Measurements from ENCODE around the gene HPX.

HPX gene

GRCh38 chr11:6468712-6469495 lies 28.1 kb upstream of the HPX start:
- Histone ChIP-seq H3K9ac (ENCODE audit: low read depth in 1 of 2, low read length in 2 of 2) (no peak overlapping the region), H3K9me3 (ENCODE audit: control insufficient read depth in 2 of 2, low read length in 2 of 2) (no peaks in the 10 kb centered on the region), H3K27ac (ENCODE audit: low read depth in 2 of 2, low read length in 2 of 2) (peak overlapping the region; percentile 56 to 69), H3K4me3 (ENCODE audit: low read length in 2 of 2) (peak overlapping the region in 1 of 2 donors; percentile 20), H3K27me3 (ENCODE audit: control insufficient read depth in 2 of 2, insufficient read depth in 2 of 2, low read length in 2 of 2) (no peaks in the 10 kb centered on the region), H3K36me3 (ENCODE audit: control insufficient read depth in 2 of 2, insufficient read depth in 2 of 2, low read length in 2 of 2) (peaks cover 11 to 13% of the 10 kb centered on the region in 2 donors), H3K4me1 (ENCODE audit: control insufficient read depth in 2 of 2, insufficient read depth in 2 of 2, low read length in 2 of 2) (peaks cover 13 to 25% of the 10 kb centered on the region in 2 donors)

- H3K36me3 ChIP-seq (ENCODE audit: control insufficient read depth in 2 of 2, insufficient read depth in 2 of 2, low read length in 2 of 2): peaks cover 56 to 61% of the 10 kb centered on the region in 2 donors
- no peak overlapping the region for H3K27ac ChIP-seq (ENCODE audit: low read depth in 2 of 2, low read length in 2 of 2)
- peaks cover 0 to 5% of the 10 kb centered on the region in 2 donors for H3K4me1 ChIP-seq (ENCODE audit: control insufficient read depth in 2 of 2, insufficient read depth in 2 of 2, low read length in 2 of 2)
Observed at GRCh38 chr11:6459099-6459450, 18.3 kb upstream of the HPX start.

DNA sequence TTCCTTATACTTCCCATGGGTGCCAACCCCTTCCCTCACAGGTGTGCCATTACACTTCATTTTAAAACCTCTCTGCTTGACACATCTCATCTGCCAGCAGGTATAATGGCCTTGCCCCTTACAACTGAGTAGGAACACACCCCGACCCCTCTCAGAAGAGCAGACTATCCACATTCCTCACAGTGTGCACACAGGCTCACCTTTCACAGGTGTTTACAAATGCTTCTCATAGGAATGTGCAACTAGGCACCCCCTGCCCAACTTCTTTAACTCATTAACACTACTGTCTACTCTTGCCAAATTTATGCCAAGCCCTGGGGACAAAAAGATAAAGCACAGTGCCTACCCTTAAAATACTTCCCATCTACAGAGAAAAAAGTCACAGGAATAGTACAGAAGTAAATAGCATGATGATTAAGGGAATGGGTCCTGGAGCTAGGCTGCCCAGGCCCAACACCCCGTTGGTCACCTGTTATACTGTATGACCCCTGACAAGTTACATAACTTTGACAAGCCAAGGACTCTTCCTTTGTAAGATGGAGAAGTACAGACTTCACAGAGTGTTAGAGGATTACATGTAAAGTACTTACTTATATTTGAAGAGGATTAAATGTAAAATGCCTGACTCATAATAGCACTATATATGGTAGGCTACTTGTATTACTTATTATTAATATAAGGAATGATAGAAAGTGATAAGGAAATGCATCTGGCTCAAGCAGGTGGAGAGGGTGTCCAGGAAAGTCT lies 17.7 kb upstream of the HPX start:
- Histone ChIP-seq H3K27ac (ENCODE audit: low read depth in 2 of 2, low read length in 2 of 2) (no peak overlapping the region), H3K9ac (ENCODE audit: low read depth in 1 of 2, low read length in 2 of 2) (no peak overlapping the region), H3K27me3 (ENCODE audit: control insufficient read depth in 2 of 2, insufficient read depth in 2 of 2, low read length in 2 of 2) (no peaks in the 10 kb centered on the region), H3K9me3 (ENCODE audit: control insufficient read depth in 2 of 2, low read length in 2 of 2) (no peaks in the 10 kb centered on the region), H3K36me3 (ENCODE audit: control insufficient read depth in 2 of 2, insufficient read depth in 2 of 2, low read length in 2 of 2) (peaks cover 56 to 57% of the 10 kb centered on the region in 2 donors), H3K4me3 (ENCODE audit: low read length in 2 of 2) (no peak overlapping the region), H3K4me1 (ENCODE audit: control insufficient read depth in 2 of 2, insufficient read depth in 2 of 2, low read length in 2 of 2) (peaks cover 0 to 5% of the 10 kb centered on the region in 2 donors)

More at GRCh38 chr11:6459099-6459450, 18.3 kb upstream of the HPX start:
- Histone ChIP-seq H3K9ac (ENCODE audit: low read depth in 1 of 2, low read length in 2 of 2) (no peak overlapping the region), H3K4me3 (ENCODE audit: low read length in 2 of 2) (no peak overlapping the region), H3K27me3 (ENCODE audit: control insufficient read depth in 2 of 2, insufficient read depth in 2 of 2, low read length in 2 of 2) (no peaks in the 10 kb centered on the region), H3K9me3 (ENCODE audit: control insufficient read depth in 2 of 2, low read length in 2 of 2) (no peaks in the 10 kb centered on the region)

DNA sequence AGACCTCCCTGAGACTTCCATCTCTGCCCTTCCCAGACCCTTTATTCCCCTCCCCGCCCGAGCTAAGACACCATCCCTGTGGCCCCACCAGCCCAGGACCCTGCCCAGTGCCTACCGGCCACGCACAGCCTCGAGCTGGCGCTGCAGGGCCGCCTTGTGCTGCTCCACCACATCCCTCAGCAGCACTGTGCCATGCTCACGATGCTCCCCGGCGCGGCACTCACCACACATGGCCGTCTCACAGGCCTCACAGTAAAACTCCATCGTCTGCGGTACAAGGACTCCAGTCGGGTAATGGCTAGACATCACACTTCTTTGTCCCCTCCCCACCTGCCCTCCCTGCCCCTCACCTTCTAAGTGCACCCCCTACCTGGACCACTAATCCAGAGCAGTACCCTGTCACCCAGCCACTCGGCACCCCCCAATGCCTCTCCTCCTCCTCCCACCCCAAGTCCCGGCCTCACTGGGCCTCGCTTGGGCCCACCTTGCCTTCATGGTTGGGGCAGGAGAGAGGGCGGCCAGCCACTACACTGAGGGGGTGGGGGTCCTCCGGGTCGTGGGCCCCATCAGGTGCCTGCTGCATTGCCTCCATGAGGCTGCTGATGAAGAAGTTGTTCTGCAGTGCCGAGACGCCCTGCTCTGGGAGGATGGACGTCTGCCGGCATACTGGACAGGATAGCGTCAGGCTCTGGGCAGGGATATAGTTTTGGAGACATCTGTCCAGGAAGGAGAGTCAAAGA lies 17.0 kb upstream of the HPX start:
- Histone ChIP-seq H3K4me1 (ENCODE audit: control insufficient read depth in 2 of 2, insufficient read depth in 2 of 2, low read length in 2 of 2) (peaks cover 0 to 5% of the 10 kb centered on the region in 2 donors), H3K4me3 (ENCODE audit: low read length in 2 of 2) (no peak overlapping the region), H3K27ac (ENCODE audit: low read depth in 2 of 2, low read length in 2 of 2) (no peak overlapping the region), H3K9ac (ENCODE audit: low read depth in 1 of 2, low read length in 2 of 2) (no peak overlapping the region), H3K27me3 (ENCODE audit: control insufficient read depth in 2 of 2, insufficient read depth in 2 of 2, low read length in 2 of 2) (no peaks in the 10 kb centered on the region), H3K36me3 (ENCODE audit: control insufficient read depth in 2 of 2, insufficient read depth in 2 of 2, low read length in 2 of 2) (peaks cover 59 to 60% of the 10 kb centered on the region in 2 donors), H3K9me3 (ENCODE audit: control insufficient read depth in 2 of 2, low read length in 2 of 2) (no peaks in the 10 kb centered on the region)

DNA sequence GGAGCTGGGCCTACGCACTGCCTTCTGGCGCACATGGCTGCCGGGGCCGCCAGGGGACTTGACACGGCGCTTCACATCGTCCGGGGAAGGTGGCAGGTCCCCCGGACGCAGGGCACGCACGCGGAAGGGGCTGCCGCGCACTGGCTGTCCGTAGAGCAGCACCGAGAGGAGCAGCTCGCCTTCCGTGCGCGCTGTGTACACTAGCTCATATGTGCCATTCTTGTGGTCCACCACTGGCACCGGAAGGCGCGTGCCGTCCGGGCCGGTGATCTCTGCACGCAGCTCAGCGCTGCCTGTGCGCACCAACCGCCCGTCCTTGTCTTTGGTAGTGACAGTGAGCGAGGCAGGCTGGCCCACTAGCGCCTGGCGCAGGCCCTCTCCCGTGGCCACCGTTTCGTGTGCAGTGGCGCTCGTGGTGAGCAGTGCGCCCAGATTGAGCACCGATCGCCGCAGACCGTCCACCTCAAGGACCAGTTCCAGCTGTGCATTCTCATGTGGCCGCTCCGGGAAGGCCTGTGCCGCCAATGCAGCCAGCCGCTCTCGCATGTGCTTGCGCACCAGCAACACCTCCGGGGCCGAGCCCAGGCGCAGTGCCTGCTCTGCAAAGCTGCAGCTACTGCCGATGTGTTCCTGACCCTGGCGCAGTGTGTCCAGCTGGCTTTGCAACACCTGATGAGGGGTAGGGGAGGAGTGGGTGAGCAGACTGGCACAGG lies 15.7 kb upstream of the HPX start:
- H3K27me3 ChIP-seq (ENCODE audit: control insufficient read depth in 2 of 2, insufficient read depth in 2 of 2, low read length in 2 of 2): no peaks in the 10 kb centered on the region
- H3K36me3 ChIP-seq (ENCODE audit: control insufficient read depth in 2 of 2, insufficient read depth in 2 of 2, low read length in 2 of 2): peaks cover 70 to 71% of the 10 kb centered on the region in 2 donors
- no peak overlapping the region for H3K27ac ChIP-seq (ENCODE audit: low read depth in 2 of 2, low read length in 2 of 2)
- no peak overlapping the region for H3K9ac ChIP-seq (ENCODE audit: low read depth in 1 of 2, low read length in 2 of 2)
- peaks cover 0 to 5% of the 10 kb centered on the region in 2 donors for H3K4me1 ChIP-seq (ENCODE audit: control insufficient read depth in 2 of 2, insufficient read depth in 2 of 2, low read length in 2 of 2)
- H3K4me3 ChIP-seq (ENCODE audit: low read length in 2 of 2): no peak overlapping the region
- no peaks in the 10 kb centered on the region for H3K9me3 ChIP-seq (ENCODE audit: control insufficient read depth in 2 of 2, low read length in 2 of 2)

DNA sequence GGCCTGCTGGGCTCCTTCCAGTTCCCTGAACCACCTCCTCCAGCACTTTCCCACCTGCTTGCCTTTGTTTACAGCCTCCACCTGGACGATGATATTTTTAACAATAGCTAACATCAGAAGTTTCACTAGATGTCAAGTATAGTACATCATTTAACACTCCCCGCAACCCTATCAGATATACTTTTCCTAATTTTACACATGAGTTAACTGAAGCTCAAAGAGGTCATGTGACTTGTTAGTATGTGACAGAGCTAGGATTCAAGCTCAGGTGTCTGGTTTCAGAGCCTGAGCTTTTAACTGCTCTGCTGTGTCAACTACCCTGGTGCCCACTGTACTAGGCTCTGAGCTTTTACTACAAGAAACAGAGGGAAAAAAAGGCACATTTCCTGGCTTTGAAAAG lies 14.3 kb upstream of the HPX start:
- no peak overlapping the region for H3K4me3 ChIP-seq (ENCODE audit: low read length in 2 of 2)
- H3K4me1 ChIP-seq (ENCODE audit: control insufficient read depth in 2 of 2, insufficient read depth in 2 of 2, low read length in 2 of 2): peaks cover 0 to 5% of the 10 kb centered on the region in 2 donors
- H3K9me3 ChIP-seq (ENCODE audit: control insufficient read depth in 2 of 2, low read length in 2 of 2): no peaks in the 10 kb centered on the region
- H3K9ac ChIP-seq (ENCODE audit: low read depth in 1 of 2, low read length in 2 of 2): no peak overlapping the region
- H3K27ac ChIP-seq (ENCODE audit: low read depth in 2 of 2, low read length in 2 of 2): no peak overlapping the region
- no peaks in the 10 kb centered on the region for H3K27me3 ChIP-seq (ENCODE audit: control insufficient read depth in 2 of 2, insufficient read depth in 2 of 2, low read length in 2 of 2)
- H3K36me3 ChIP-seq (ENCODE audit: control insufficient read depth in 2 of 2, insufficient read depth in 2 of 2, low read length in 2 of 2): peaks cover 75 to 80% of the 10 kb centered on the region in 2 donors

DNA sequence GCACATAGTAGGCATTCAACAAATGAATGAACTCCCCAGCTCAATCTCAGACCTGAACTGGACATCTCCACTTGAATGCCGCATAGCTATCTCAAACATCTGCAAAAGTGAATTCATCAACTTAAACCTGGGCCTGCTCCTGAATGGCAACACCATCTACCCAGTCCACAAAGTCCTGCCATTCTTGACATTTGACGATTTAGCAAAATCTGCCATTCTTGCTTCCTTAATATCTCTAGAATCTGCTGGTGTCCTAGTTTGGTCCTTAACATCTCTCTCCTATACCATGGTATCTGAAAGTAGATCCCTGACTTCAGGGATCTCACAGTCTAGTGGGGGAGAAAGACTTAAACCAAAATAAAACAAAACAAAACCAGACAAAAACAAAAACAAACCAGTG lies 12.4 kb upstream of the HPX start:
- peaks cover 81 to 89% of the 10 kb centered on the region in 2 donors for H3K36me3 ChIP-seq (ENCODE audit: control insufficient read depth in 2 of 2, insufficient read depth in 2 of 2, low read length in 2 of 2)

GRCh38 chr11:6452219-6452618 lies 11.4 kb upstream of the HPX start:
- Histone ChIP-seq H3K4me3 (ENCODE audit: low read length in 2 of 2) (no peak overlapping the region), H3K27ac (ENCODE audit: low read depth in 2 of 2, low read length in 2 of 2) (no peak overlapping the region)

More for the DNA sequence above, 12.4 kb upstream of the HPX start:
- H3K4me3 ChIP-seq (ENCODE audit: low read length in 2 of 2): no peak overlapping the region
- no peaks in the 10 kb centered on the region for H3K4me1 ChIP-seq (ENCODE audit: control insufficient read depth in 2 of 2, insufficient read depth in 2 of 2, low read length in 2 of 2)
- no peak overlapping the region for H3K9ac ChIP-seq (ENCODE audit: low read depth in 1 of 2, low read length in 2 of 2)
- no peaks in the 10 kb centered on the region for H3K9me3 ChIP-seq (ENCODE audit: control insufficient read depth in 2 of 2, low read length in 2 of 2)
- H3K27ac ChIP-seq (ENCODE audit: low read depth in 2 of 2, low read length in 2 of 2): no peak overlapping the region
- H3K27me3 ChIP-seq (ENCODE audit: control insufficient read depth in 2 of 2, insufficient read depth in 2 of 2, low read length in 2 of 2): no peaks in the 10 kb centered on the region

GRCh38 chr11:6448574-6448973 lies 7.8 kb upstream of the HPX start:
- Histone ChIP-seq H3K4me1 (ENCODE audit: control insufficient read depth in 2 of 2, insufficient read depth in 2 of 2, low read length in 2 of 2) (no peaks in the 10 kb centered on the region), H3K27me3 (ENCODE audit: control insufficient read depth in 2 of 2, insufficient read depth in 2 of 2, low read length in 2 of 2) (no peaks in the 10 kb centered on the region), H3K9ac (ENCODE audit: low read depth in 1 of 2, low read length in 2 of 2) (no peak overlapping the region), H3K36me3 (ENCODE audit: control insufficient read depth in 2 of 2, insufficient read depth in 2 of 2, low read length in 2 of 2) (peaks cover 49% of the 10 kb centered on the region in 2 donors), H3K27ac (ENCODE audit: low read depth in 2 of 2, low read length in 2 of 2) (no peak overlapping the region), H3K4me3 (ENCODE audit: low read length in 2 of 2) (no peak overlapping the region), H3K9me3 (ENCODE audit: control insufficient read depth in 2 of 2, low read length in 2 of 2) (no peaks in the 10 kb centered on the region)

More at GRCh38 chr11:6452219-6452618, 11.4 kb upstream of the HPX start:
- H3K9me3 ChIP-seq (ENCODE audit: control insufficient read depth in 2 of 2, low read length in 2 of 2): no peaks in the 10 kb centered on the region
- no peaks in the 10 kb centered on the region for H3K4me1 ChIP-seq (ENCODE audit: control insufficient read depth in 2 of 2, insufficient read depth in 2 of 2, low read length in 2 of 2)
- H3K27me3 ChIP-seq (ENCODE audit: control insufficient read depth in 2 of 2, insufficient read depth in 2 of 2, low read length in 2 of 2): no peaks in the 10 kb centered on the region
- H3K36me3 ChIP-seq (ENCODE audit: control insufficient read depth in 2 of 2, insufficient read depth in 2 of 2, low read length in 2 of 2): peaks cover 78 to 80% of the 10 kb centered on the region in 2 donors
- H3K9ac ChIP-seq (ENCODE audit: low read depth in 1 of 2, low read length in 2 of 2): no peak overlapping the region
